Activated CD4-positive, alpha-beta T cell treated with anti-CD3 and anti-CD28 coated beads for 36 hours (primary cell): Measurements from ENCODE around the gene MAP3K19. TPM values are rescaled to one million over a fixed set of nuclear protein-coding genes. Genes with fewer than 3 reads are reported as not detected.
"Not testable (repeated sequence)": the region's sequence is repeated elsewhere in the genome, so short reads cannot be mapped to it uniquely, and the experiment has no call there.

Source experiments
- ATAC-seq: fragments of 200-7000 bp; cut with Tn5 transposase; one replicate; pipeline ENCODE4 v1.10.0; 2021; ENCODE audit warnings: mild to moderate bottlenecking, moderate library complexity
- CTCF ChIA-PET: fragments of 350-600 bp; sonication (Branson Sonifier 250); formaldehyde crosslinking; loops from one replicate; lab custom pipeline; 2021; ENCODE audit warnings: antibody characterized with exemption; lab: Charles Lee
- POLR2A ChIA-PET: fragments of 350-600 bp; sonication (Branson Sonifier 250); formaldehyde crosslinking; loops from one replicate; lab custom pipeline; 2021; ENCODE audit warnings: antibody characterized with exemption, inconsistent platforms; lab: Charles Lee
- DNase-seq: peaks from one replicate; pipeline ENCODE4 v3.0.0-alpha.2; 2020
- H3K27ac Mint-ChIP-seq: one replicate; pipeline ENCODE4 v1.8.0; 2021; ENCODE audit warnings: mixed read lengths
- H3K27me3 Mint-ChIP-seq: one replicate; pipeline ENCODE4 v1.8.0; 2021; ENCODE audit warnings: mixed read lengths
- H3K36me3 Mint-ChIP-seq: one replicate; pipeline ENCODE4 v1.8.0; 2021; ENCODE audit warnings: low read depth, mixed read lengths
- H3K4me1 Mint-ChIP-seq: one replicate; pipeline ENCODE4 v1.8.0; 2021; ENCODE audit warnings: mixed read lengths
- H3K4me3 Mint-ChIP-seq: one replicate; pipeline ENCODE4 v1.8.0; 2021; ENCODE audit warnings: mild to moderate bottlenecking, moderate library complexity, mixed read lengths
- H3K9me3 Mint-ChIP-seq: one replicate; pipeline ENCODE4 v1.8.0; 2021; ENCODE audit warnings: low read depth, mixed read lengths
- intact Hi-C, 2 experiments: fragments of 100-400 bp; cut with DNase I in 1 of 2; cut with micrococcal nuclease in 1 of 2; formaldehyde crosslinking; loops; one replicate each; pipeline versions ENCODE4 v1.14.2 to v1.15.1; 2022 to 2024; cut with DNase I, micrococcal nuclease
- total RNA-seq, 2 experiments: library from RNA; stranded (reverse); gene quantifications; one replicate each; pipeline ENCODE4 v1.2.3, GENCODE V29; 2021

The MAP3K19 gene
- total RNA-seq, 2 experiments from 2014 or later, result not detected

GRCh38 chr2:134982603-134983002, 64.6 kb downstream of the MAP3K19 start:
- DNase-seq (no peak), ATAC-seq (no peak)
- H3K4me3 Mint-ChIP-seq, result no peak overlapping the region
- no peaks in the 10 kb centered on the region for H3K4me1 Mint-ChIP-seq
- CTCF ChIA-PET, result interaction anchor here (1.6 kb wide), 1 partner anchor 22 kb away, joined by 3 read pairs; no protein-coding TSS in a partner anchor
- intact Hi-C loops, result no loop called here
- H3K27me3 Mint-ChIP-seq, result peaks cover 5% of the 10 kb centered on the region
- no peaks in the 10 kb centered on the region for H3K36me3 Mint-ChIP-seq
- H3K9me3 Mint-ChIP-seq, result peaks cover 8% of the 10 kb centered on the region
- POLR2A ChIA-PET, result no interaction called here
- no peak overlapping the region for H3K27ac Mint-ChIP-seq

- DNase-seq (no peak), ATAC-seq (no peak)
- H3K4me3 Mint-ChIP-seq, result no peak overlapping the region
- no peaks in the 10 kb centered on the region for H3K4me1 Mint-ChIP-seq
- H3K27me3 Mint-ChIP-seq, result peaks cover 3% of the 10 kb centered on the region
- no peak overlapping the region for H3K27ac Mint-ChIP-seq
- H3K36me3 Mint-ChIP-seq, result no peaks in the 10 kb centered on the region
- intact Hi-C loops, result no loop called here
- CTCF ChIA-PET, result no interaction called here
- POLR2A ChIA-PET, result no interaction called here
- peaks cover 8% of the 10 kb centered on the region for H3K9me3 Mint-ChIP-seq
Observed at GRCh38 chr2:134980639-134981038, 66.6 kb downstream of the MAP3K19 start.

- H3K36me3 Mint-ChIP-seq, result peaks cover 9% of the 10 kb centered on the region
- no peak overlapping the region for H3K4me3 Mint-ChIP-seq
- ChIA-PET CTCF (interaction anchor here (0.6 kb wide), 2 partner anchors 684 to 686 kb away, joined by 3 read pairs; no protein-coding TSS in a partner anchor), POLR2A (no interaction called here)
- H3K9me3 Mint-ChIP-seq, result peaks cover 11% of the 10 kb centered on the region
- no peak overlapping the region for H3K27ac Mint-ChIP-seq
- DNase-seq, result no peak
- ATAC-seq, result no peak
- peaks cover 3% of the 10 kb centered on the region for H3K4me1 Mint-ChIP-seq
- H3K27me3 Mint-ChIP-seq, result peaks cover 3% of the 10 kb centered on the region
- intact Hi-C loops, result no loop called here
Observed at GRCh38 chr2:134979221-134979620, 68.0 kb downstream of the MAP3K19 start.

GRCh38 chr2:134977104-134977503, 70.1 kb downstream of the MAP3K19 start:
- H3K4me1 Mint-ChIP-seq, result peaks cover 15% of the 10 kb centered on the region
- H3K36me3 Mint-ChIP-seq, result peaks cover 14% of the 10 kb centered on the region
- DNase-seq, H3K27ac Mint-ChIP-seq, H3K27me3 Mint-ChIP-seq, H3K4me3 Mint-ChIP-seq, ATAC-seq: not testable (repeated sequence)
- CTCF ChIA-PET, result interaction anchor here (1.1 to 1.6 kb wide), 2 partner anchors 12 to 76 kb away, joined by 3 read pairs; no protein-coding TSS in a partner anchor
- intact Hi-C loops, result loop anchor here in 1 of 2 experiments (1.0 kb wide), 1 partner anchor 47 kb away; no protein-coding TSS in a partner anchor
- peaks cover 19% of the 10 kb centered on the region for H3K9me3 Mint-ChIP-seq
- POLR2A ChIA-PET, result interaction anchor here (1.4 kb wide), 1 partner anchor 12 kb away, joined by 3 read pairs; no protein-coding TSS in a partner anchor

- Mint-ChIP-seq H3K4me1 (peaks cover 15% of the 10 kb centered on the region), H3K27ac (no peak overlapping the region), H3K27me3 (peaks cover 3% of the 10 kb centered on the region), H3K36me3 (peaks cover 14% of the 10 kb centered on the region), H3K4me3 (no peak overlapping the region), H3K9me3 (peaks cover 19% of the 10 kb centered on the region)
- intact Hi-C loops, result no loop called here
- ChIA-PET POLR2A (no interaction called here), CTCF (interaction anchor here (1.4 kb wide), 1 partner anchor 28 kb away, joined by 3 read pairs; no protein-coding TSS in a partner anchor)
- no peak for DNase-seq
- ATAC-seq, result no peak
Observed at GRCh38 chr2:134976074-134976702, 71.1 kb downstream of the MAP3K19 start.

GRCh38 chr2:134975281-134976009, 71.8 kb downstream of the MAP3K19 start:
- Mint-ChIP-seq H3K27ac (no peak overlapping the region), H3K27me3 (peaks cover 2% of the 10 kb centered on the region), H3K9me3 (peaks cover 19% of the 10 kb centered on the region), H3K36me3 (peaks cover 14% of the 10 kb centered on the region), H3K4me3 (no peak overlapping the region), H3K4me1 (peaks cover 15% of the 10 kb centered on the region)
- POLR2A ChIA-PET, result no interaction called here
- ATAC-seq (no peak), DNase-seq (no peak)
- CTCF ChIA-PET, result interaction anchor here (1.4 kb wide), 1 partner anchor 29 kb away, joined by 3 read pairs; no protein-coding TSS in a partner anchor
- intact Hi-C loops, result no loop called here

- peak overlapping the region; percentile 24 for H3K27ac Mint-ChIP-seq
- peaks cover 14% of the 10 kb centered on the region for H3K36me3 Mint-ChIP-seq
- H3K4me3 Mint-ChIP-seq, result peak overlapping the region; percentile 12
- no peak for DNase-seq
- CTCF ChIA-PET, result no interaction called here
- H3K4me1 Mint-ChIP-seq, result peaks cover 15% of the 10 kb centered on the region
- no peaks in the 10 kb centered on the region for H3K27me3 Mint-ChIP-seq
- peaks cover 19% of the 10 kb centered on the region for H3K9me3 Mint-ChIP-seq
- intact Hi-C loops, result loop anchor here (1.0 kb wide), 1 partner anchor 79 kb away; the partner anchor contains the start of gene RAB3GAP1 (in 2 of the 2)
- POLR2A ChIA-PET, result interaction anchor here (0.6 kb wide), 1 partner anchor 1436 kb away, joined by 5 read pairs; no protein-coding TSS in a partner anchor
- ATAC-seq, result peak; percentile 81
Observed at GRCh38 chr2:134973241-134974138, 73.8 kb downstream of the MAP3K19 start.

- intact Hi-C loops, H3K4me1 Mint-ChIP-seq, H3K9me3 Mint-ChIP-seq, H3K27me3 Mint-ChIP-seq, ATAC-seq, H3K36me3 Mint-ChIP-seq, DNase-seq, H3K4me3 Mint-ChIP-seq, H3K27ac Mint-ChIP-seq, CTCF ChIA-PET: not testable (repeated sequence)
- POLR2A ChIA-PET, result interaction anchor here (0.6 kb wide), 1 partner anchor 426 kb away, joined by 3 read pairs; no protein-coding TSS in a partner anchor
Observed at GRCh38 chr2:134967166-134967565, 80.1 kb downstream of the MAP3K19 start.

GRCh38 chr2:134957477-134957876, 89.8 kb downstream of the MAP3K19 start:
- ATAC-seq (no peak), DNase-seq (no peak)
- H3K36me3 Mint-ChIP-seq, result peaks cover 29% of the 10 kb centered on the region
- intact Hi-C loops, result no loop called here
- H3K27me3 Mint-ChIP-seq, result no peaks in the 10 kb centered on the region
- H3K9me3 Mint-ChIP-seq, result no peaks in the 10 kb centered on the region
- H3K4me3 Mint-ChIP-seq, result no peak overlapping the region
- POLR2A ChIA-PET, result no interaction called here
- CTCF ChIA-PET, result interaction anchor here (1.9 kb wide), 1 partner anchor 10 kb away, joined by 6 read pairs; no protein-coding TSS in a partner anchor
- H3K27ac Mint-ChIP-seq, result no peak overlapping the region
- peaks cover 13% of the 10 kb centered on the region for H3K4me1 Mint-ChIP-seq

- peaks cover 39% of the 10 kb centered on the region for H3K36me3 Mint-ChIP-seq
Observed at GRCh38 chr2:134955744-134956143, 91.5 kb downstream of the MAP3K19 start.

More at GRCh38 chr2:134955744-134956143, 91.5 kb downstream of the MAP3K19 start:
- ChIA-PET POLR2A (no interaction called here), CTCF (interaction anchor here (0.9 to 1.9 kb wide), 3 partner anchors 8 to 754 kb away, joined by 3 to 6 read pairs (median 3); no protein-coding TSS in a partner anchor)
- intact Hi-C loops, result no loop called here
- no peaks in the 10 kb centered on the region for H3K27me3 Mint-ChIP-seq
- H3K4me3 Mint-ChIP-seq, result no peak overlapping the region
- H3K4me1 Mint-ChIP-seq, result peaks cover 13% of the 10 kb centered on the region
- no peaks in the 10 kb centered on the region for H3K9me3 Mint-ChIP-seq
- no peak for ATAC-seq
- H3K27ac Mint-ChIP-seq, result no peak overlapping the region
- no peak for DNase-seq
